Stimulated activated naive CD8-positive, alpha-beta T cell treated with anti-CD3 and anti-CD28 coated beads, Interleukin-15, Interleukin-2, amounts not matched to agents 100 U/mL and 50 U/mL, for 24 hours (primary cell): ENCODE results near the gene INSIG2.

Experiments used
- ATAC-seq: fragments of 150-1000 bp; cut with Tn5 transposase; one replicate; pipeline ENCODE4 v1.10.0; 2021
- DNase-seq: peaks from one replicate; pipeline ENCODE4 v3.0.0; 2021

INSIG2 gene

DNA sequence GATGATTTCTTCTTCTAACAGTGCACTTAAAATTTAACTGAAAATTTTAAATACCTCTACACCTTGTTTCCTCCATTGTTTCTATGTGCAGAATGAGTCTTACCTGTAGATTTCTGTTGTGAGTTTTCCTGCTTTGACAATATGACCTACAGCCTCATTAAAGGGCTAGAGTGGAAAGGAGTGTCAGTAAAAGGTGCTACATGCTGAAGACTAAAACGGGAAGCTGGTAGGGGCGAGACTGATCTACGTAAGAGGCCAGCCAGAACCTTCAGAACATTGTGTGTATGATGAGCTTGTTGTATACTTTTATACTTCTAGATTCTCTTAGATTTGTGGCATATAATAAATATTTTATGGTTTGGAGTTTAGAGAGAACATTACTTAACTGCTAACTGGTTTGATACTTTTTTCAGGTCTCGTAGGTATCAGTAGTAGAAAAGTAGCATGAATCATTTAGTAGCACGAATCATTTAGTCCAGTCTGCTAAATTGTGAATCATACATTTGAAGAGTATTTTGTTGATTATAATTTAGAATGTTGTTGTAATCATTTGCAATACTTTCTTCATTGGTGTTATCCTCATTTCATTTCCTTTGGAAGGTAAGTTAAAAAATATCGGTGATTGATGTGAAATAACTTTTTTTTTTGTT is 14.3 kb downstream of the INSIG2 start:
- no peak for DNase-seq
- no peak for ATAC-seq

DNA sequence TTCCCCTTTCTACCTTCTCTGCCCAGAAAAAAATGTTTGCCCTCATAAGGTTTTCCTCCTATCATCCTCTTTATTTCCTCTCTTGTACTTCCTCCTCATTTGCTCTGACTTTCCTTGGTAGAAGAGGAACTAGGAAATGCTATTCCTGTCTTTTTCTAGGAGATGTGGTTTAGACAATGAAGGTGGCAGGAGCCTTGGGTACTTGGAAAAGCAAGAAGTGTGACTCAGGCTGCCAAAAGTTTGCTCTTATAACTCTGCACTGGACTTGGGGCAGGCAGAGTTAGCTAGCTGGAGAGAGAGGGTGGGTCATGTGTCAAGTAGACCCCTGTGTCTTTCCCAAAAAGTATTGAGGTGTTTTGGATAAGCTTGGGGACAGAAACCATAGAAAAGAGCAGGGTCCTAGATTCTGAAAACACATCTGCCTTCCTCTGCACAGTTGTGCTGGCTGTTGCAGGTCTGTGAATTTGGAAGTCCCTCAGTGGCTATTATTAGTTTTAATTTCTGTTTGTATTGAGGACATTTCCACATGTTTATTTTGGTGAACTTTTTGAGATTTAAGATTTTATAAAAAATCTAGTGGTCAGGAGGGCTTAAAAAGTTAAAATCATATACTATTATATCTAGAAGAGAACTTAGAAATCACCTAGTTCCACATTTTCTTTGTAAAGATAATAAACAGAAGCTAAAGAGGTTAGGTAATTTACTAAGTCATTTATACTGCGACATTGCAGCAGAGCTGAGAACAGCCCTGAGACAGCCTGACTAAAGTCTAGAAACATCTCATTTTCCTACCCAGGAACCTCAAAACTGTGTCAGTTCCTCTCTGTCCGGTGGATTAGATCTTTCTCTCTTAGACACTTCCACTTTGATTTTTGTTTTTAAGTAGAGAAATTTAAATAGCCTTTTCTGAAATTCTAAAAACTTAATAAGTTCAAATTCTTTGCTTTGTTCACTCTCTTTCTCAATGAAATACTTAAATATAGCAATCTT is 16.0 kb downstream of the INSIG2 start:
- DNase-seq (no peak), ATAC-seq (no peak)

DNA sequence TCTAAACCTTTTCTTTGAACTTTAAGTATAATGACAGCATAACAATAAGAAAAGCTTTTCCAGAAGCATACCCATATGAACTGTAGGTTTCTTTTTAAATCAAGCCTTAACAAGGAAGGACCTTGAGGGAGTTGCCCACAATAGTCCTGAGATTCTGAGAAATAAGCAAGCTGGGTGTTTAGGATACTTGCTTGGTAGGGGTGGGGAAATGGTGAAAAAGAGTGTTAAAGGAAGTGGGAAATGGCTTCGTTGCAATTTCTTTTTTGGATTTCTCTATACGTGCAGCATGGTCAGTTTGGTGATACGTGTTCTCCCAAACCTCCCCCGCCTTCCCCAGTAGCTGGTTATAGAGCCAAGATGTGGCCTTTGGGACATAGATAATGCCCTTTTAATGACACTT is 17.2 kb downstream of the INSIG2 start:
- DNase-seq = no peak
- no peak for ATAC-seq

DNA sequence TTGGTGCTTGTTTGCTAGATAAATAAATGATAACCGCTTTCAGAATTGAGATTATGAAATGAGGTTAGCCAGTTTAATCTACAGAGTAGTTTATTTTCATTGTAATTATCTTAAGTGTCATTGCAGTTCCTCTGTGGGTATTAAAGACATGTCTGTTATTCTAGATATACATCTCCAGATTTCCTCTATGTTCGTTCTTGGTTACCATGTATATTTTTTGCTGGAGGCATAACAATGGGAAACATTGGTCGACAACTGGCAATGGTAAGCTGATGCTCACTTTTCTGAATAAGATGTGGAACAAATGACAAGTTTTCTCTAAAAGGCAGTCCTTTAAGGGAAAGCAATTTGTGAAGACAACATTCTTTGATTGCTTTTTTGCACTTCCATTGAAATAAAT is 18.7 kb downstream of the INSIG2 start:
- ATAC-seq = no peak
- no peak for DNase-seq

DNA sequence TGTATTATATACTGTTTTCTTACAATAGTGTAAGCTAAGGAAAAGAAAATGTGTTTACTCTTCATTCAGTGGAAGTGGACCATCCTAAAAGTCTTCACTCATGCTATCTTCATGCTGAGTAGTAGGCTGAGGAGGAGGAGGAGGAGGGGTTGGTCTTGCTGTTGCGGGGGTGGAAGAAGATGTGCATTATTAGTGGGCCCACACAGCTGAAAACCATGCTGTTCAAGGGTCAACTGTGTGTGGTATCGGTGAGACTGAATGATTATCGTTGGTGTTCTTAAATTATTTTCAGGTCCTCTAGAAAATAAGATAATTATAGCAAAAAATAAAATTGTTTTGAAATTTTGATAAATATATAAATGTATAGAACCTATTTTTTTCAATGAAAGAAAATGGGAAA is 22.0 kb downstream of the INSIG2 start:
- ATAC-seq (no peak), DNase-seq (no peak)

DNA sequence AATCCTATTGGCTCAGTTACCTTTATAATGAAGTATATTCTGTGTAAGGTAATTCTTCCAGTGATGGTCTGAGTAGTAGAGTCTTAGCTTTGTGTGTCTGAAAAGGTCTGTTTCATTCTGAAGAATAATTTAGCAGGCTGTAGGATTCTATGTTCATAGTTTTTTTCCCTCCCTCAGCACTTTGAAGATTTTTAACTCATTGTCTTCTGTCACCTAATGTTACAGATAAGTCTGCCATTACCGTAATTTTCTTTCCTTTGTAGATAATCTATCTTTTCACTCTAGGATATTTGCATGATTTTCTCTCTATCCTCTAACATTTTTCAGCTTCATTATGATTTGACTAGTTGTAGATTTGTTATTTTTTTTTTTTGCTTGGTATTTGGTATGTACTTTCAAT is 22.7 kb downstream of the INSIG2 start:
- DNase-seq (no peak), ATAC-seq (no peak)

DNA sequence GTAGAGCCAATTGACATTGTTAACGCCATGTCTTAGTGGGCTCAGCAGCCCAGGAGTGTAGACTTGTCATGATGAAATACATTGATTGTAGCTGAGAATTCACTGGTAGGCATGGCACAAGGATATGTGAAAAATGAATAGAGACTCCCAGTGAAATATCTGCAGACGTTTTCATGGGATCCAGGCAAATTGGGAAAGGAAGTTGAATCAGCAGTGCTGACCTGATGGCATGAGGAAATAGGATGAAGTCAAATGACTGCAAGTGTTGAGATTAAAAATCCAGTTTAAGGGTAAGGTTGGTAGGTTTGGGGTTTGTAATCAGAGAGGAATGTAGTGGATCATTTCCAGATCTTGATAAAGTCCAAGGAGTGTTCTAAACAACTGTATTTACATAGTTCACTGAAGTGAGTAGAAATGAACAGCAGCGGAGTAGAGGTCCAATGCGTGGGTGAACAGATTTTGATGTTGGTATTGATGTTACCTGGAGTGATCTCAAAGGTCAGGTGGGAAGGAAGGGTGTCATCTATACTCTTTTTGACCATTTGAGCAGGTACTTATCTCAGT is 24.6 kb downstream of the INSIG2 start:
- no peak for ATAC-seq
- no peak for DNase-seq

DNA sequence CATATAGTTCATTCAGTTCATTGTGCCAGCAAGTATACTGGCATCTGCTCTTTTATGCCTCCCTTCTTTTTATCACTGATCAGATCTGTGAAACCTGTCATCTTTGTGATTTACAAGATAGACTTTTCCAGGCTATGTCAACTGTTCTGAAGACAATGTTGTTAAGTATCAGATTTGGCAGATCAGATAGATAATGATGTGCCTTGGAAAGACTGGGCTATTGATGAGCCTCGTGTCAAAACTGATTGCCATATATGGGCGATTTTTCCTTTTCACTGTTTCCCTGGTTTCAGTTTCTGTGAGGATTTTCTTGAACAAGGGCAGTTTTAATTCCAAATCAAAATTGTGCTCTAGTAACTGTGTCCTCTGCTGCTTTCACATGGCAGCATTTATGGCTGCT is 26.6 kb downstream of the INSIG2 start:
- ATAC-seq = no peak
- DNase-seq = no peak

DNA sequence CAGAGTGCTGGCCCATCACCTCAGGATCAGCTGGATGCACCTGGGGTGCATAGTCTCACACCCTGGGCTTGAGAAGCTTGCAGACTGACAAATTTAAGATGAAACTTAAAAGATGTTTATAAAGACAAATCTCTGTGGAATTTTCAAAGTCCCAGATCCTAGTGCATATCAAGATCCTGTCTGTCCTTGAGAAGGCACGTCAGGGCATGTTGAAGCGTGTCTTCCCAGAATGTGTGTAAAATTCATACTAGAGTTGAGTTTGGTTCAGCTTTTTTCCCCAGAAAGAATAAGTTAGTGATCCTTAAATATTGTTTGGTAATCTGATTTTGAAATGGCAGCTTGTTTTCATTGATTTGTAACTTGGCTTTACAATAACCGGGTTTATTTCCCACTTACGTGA is 27.5 kb downstream of the INSIG2 start:
- no peak for DNase-seq
- ATAC-seq = no peak

DNA sequence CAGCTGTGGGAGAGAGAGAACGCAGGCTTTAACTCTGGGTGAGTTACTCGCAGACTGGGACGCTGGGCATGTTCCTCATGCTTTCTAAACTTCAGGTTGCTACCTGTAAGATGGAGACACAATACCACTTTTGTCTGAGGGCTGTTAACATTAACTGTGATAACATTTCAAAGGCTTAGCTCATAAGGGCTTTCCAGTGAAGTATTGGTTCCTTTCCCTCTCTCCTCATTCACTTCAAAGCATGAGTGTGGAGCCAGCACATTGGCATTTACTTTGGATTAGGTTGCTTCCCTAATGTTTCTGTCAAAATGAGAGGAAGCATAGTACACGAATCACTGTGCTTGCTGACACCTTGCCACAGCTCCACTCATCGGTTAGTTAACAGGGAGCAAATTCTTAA is 30.2 kb downstream of the INSIG2 start:
- ATAC-seq = no peak
- no peak for DNase-seq

DNA sequence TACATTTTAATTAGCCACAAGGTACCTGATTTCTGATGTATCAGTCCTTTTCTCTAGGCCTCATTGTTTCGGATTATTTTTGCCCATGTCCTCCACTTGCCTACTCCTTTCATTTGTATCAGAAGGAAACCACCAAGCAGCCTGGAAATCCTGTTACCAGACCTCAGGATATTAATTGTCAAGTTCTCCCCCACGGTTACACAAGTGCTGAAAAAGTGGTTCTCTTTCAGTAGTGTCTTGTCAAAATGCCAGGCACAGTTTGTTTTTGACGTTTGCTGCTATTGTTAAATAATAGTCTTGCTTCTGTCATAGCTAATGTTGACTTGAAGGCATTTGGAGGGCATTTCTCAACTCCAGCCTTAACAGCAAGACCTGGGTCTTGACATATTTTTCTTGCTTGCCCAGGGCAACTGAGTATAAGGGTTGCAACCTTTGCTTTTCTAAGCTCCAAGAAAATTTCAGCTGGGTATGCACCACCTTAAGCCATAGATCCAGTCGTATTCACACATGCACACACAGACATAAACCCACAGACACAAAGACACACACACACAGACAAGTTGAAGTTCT is 31.0 kb downstream of the INSIG2 start:
- no peak for ATAC-seq
- no peak for DNase-seq

DNA sequence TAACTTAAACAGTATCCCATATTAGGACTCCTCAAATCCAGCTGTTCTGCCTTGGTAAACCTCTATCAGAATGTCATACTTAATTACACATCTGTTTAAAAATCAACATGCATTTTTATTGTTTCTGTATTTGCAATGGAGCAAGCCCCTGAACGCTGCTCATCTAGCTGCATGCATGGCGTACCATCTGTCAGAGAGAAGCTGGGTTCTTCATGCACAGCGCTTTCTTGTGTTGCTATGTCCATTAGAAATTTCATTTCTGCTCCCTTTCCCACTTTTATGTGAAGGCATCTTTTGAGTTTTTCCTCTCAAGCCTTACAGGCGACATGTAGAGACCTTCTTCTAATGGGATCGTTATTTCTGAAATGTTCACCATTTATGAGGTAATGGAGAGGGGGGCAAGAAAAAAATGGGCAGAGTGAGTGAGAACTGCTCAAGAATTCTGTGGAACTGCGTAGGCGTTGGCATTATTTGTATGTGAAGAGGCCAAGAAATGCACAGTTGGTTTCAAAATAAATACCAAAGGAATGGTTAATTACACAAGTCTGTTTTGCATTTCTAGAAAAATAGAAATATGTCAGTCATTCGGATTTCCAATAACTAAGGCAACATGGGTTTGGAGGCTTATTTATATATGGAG is 31.6 kb downstream of the INSIG2 start:
- no peak for DNase-seq
- ATAC-seq = no peak

DNA sequence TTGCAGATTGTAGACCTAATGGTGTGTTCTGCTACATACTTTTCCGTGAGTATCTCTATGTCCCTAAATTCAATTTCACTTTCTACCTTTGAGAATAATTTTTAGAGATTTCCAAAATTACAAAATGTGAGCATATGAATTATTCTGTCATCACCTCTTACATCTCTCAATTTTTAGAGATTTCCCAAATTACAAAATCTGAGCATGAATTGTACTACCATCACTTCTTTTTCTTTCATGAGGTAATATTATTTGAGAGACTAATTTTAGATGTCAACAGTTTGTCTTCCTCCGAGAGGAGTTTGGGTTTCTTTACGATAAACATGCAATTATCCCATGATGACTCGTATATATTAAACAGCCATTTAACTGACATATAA is 32.1 kb downstream of the INSIG2 start:
- DNase-seq = no peak
- no peak for ATAC-seq

DNA sequence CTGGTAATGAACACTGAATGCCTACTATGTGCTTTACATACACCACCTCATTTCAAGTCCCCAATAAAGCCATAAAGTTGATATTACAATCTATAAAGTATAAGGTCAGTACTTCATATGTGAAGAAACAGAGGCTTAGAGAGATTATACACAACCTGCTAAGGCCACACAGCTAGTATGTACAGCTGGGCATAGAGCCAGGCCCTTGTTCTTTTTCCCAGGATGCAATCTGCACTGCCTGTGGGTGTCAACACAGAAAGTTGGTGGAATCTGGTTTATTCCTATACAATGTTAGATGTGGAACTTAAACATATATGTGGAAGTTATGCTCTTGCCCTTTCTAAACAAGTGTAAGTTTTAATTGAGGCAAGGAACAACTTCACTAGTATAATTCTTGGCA is 32.8 kb downstream of the INSIG2 start:
- ATAC-seq (no peak), DNase-seq (no peak)

DNA sequence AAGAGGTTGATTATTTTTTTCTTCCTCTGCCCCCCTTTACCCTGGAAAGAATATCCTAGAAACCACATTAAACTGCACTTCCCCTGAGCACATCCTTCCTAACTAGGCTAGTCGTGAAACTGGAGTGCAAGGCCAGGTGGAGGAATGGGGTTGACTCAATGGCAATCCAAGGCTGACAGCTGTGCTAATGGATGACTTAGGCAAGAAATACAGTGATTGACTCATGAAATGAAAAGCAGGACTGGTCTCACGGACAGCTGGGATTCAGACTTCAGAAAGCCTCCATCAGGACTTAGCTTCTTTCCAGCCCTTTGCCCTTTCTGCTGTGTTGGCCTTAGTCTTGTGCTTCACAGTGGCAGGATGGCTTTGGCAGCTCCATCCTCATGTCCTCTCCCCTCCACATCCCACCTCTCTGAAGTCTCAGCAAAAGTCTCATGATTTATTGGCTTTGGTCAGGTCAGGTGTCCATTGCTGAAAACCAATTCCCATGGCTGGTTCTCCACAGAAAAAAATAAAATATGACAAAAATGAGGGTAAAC is 33.8 kb downstream of the INSIG2 start:
- DNase-seq (no peak), ATAC-seq (no peak)

DNA sequence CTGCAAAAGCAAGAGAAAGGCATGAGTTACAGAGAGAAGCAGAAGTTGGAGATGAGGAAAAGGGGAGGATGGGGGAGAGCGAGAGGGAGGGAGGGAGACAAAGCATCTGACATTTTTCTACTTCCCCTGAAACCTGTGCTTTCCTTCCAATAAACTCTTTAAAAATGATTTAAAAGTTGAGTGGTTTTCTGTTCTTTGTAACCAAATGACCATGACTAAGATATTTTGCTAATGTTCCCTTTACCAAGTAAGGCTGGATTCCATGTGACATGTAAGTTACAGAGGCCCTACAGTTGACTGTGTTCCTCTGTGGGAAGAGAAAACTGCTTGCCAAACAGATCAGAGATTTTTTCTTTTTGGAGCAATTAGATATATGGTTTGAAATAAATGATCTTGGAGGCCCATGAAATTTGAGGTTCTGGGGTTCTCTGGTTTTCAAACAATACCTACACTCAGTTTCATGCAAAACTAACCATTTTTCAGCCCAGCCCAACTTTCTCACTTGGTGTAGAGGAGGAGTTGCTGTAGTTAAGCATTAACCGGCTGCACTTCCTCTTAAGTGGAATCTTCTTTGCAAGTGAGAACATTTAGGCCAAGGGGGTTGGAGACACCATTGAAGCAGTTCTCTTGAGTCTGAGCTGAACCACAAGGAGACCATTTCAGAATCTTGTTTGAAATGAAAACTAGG is 34.5 kb downstream of the INSIG2 start:
- ATAC-seq (no peak), DNase-seq (no peak)

DNA sequence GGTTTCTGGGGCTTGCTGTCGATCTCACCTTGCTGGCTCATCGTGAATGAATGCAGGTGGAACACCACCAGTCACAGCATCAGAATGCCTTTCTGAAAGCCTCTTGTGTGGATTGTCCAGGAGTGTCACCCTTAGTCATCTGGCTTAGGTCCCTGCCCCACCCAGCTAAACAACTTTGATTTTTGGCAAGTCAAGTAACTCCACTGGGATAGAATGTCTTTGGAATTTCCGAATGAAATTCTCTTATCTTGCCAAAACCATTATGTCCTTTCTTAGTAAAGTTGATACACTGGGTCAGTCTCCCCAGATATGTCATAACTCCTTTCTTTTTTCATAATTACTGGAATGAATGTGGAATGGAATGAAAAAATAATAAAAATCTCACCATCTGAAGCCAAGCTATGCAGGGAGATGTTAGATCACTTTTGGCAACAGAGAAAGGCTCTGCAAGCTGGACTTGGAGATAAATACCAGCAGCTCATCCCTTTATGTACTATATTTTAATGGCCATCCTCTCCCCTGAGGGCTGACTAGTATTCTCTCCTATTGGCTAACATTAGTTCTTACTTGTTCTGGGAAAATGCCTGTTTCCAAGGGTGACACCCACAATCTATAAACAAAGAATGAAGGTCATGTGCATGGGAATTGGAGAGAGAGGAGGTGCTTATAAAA is 35.4 kb downstream of the INSIG2 start:
- DNase-seq = no peak
- ATAC-seq = no peak

DNA sequence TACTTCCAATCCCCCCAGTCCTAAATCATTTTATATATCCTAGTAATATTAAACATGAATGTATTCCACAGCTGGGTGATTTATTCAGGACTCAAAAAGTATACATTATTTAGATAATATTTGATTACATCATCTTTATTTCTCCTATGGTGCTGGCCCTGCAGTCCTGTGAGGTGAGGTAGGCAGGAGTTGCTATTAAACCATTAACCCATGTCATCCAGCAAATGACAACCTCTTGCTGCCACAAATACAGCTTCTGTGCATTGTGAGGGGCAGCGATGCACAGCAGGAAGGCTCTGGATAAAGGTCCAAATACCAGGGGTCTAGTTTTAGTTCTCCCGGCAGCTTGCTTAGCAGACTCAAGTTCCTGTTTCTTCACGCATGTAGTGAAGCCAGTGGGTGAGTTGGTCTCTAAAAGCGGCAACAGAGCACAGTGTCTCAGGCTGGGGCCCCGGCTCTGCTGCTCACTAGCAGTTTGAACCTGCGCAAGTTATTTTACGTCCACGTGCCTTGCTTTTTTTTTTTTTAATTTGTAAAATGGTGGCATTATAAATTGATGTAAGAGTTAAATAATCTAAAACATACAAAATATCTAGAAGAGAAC is 36.1 kb downstream of the INSIG2 start:
- no peak for ATAC-seq

DNA sequence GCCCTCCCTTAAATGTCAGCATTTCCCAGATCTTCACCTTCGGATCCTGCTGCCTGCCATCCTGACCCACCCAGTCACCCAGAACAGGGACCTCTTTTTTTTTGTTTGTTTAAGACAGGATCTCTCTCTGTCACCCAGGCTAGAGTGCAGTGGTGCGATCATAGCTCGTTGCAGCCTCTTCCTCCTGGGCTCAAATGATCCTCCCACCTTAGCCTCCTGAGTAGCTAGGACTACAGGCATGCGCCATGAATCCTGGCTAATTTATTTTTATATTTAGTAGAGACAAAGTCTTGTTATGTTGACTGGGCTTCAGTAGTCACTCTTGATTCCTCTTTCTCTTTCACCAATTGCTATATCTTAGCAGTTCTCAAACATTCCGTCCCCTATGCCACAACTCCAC is 39.0 kb downstream of the INSIG2 start:
- DNase-seq (no peak), ATAC-seq (no peak)

More for the DNA sequence above, 36.1 kb downstream of the INSIG2 start:
- DNase-seq = no peak

DNA sequence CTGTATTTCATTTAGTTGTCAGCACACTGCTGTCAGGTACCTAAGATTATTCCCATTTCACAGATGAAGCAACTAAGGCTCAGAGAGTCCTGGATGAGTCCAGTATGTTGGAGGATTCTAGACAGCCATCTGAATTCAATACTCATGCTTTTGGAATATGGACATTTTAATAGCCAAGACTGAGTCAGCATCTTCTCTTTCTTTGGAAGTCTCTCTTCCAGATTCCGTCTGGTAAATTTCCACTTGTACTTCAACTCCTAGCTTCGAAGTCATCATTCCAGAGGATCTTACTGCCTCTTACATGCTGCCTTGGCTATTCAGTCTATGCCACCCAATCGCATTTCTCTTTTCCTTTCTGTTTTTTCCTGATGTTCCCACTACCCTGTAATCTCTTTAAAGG is 40.6 kb downstream of the INSIG2 start:
- ATAC-seq (no peak), DNase-seq (no peak)

DNA sequence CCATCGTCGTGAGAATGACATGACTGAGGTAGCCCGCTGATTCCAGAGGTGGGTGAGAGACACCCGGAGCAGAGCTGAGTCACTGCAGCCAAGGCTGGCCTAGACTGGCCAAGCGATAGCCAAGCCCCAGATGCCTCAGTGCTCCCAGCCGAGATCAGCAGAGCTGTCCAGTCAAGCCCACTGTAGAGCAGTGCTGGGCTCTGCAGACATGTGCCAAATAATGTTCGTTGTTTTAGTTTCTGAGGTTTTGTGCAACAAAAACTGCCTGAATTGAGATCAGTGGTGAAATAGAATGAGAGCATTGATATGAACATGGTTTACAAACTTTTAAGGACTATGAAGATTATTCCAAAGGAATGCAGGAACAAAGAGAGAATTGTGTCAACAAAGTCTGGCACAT is 42.1 kb downstream of the INSIG2 start:
- DNase-seq (no peak), ATAC-seq (no peak)
